Ovary (tissue), 3 donors: ENCODE results near the gene FAM110A.
"Not testable (repeated sequence)": the region's sequence is repeated elsewhere in the genome, so short reads cannot be mapped to it uniquely, and the experiment has no call there.

Experiments used
- EP300 ChIP-seq: sonication (generic); formaldehyde crosslinking; IDR thresholded peaks from one replicate; pipeline ENCODE4 v1.6.1; 2017; ENCODE audit warnings: antibody characterized with exemption
- POLR2A ChIP-seq: fragments of 450-650 bp; IDR thresholded peaks from one replicate; pipeline ENCODE4 v1.6.1; 2017; ENCODE audit warnings: antibody characterized with exemption, mild to moderate bottlenecking, moderate library complexity
- TF ChIP-seq, protein P1 (sequence below), 3 donors: fragments of 450-650 bp in 2 of 3; fragments of 200-600 bp in 1 of 3; IDR thresholded peaks; one replicate each; pipeline versions ENCODE4 v1.5.1 to v1.8.0; 2016 to 2022; ENCODE audit warnings: antibody characterized with exemption in 3 of 3, mild to moderate bottlenecking in 1 of 3
- donor health status: DM: no; HTN: no; CAD: no.

DNA sequence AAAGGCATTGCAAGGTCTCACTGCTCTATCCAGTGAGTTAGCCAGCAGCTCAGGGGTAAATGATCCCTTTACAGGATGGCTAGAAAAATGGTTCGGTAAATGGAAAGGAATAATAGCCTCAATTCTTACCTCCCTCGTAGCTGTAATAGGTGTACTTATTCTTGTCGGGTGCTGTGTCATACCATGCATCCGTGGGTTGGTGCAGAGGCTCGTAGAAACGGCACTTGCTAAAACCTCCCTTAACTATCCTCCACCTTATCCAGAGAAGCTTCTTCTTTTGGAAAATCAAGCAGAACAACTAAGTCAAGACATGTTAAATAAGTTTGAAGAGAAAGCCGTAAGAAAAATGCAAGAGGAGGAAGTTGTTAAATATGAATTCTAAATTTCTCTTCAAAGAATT is 33.5 kb upstream of the FAM110A start:
- TF ChIP-seq, protein P1, sequence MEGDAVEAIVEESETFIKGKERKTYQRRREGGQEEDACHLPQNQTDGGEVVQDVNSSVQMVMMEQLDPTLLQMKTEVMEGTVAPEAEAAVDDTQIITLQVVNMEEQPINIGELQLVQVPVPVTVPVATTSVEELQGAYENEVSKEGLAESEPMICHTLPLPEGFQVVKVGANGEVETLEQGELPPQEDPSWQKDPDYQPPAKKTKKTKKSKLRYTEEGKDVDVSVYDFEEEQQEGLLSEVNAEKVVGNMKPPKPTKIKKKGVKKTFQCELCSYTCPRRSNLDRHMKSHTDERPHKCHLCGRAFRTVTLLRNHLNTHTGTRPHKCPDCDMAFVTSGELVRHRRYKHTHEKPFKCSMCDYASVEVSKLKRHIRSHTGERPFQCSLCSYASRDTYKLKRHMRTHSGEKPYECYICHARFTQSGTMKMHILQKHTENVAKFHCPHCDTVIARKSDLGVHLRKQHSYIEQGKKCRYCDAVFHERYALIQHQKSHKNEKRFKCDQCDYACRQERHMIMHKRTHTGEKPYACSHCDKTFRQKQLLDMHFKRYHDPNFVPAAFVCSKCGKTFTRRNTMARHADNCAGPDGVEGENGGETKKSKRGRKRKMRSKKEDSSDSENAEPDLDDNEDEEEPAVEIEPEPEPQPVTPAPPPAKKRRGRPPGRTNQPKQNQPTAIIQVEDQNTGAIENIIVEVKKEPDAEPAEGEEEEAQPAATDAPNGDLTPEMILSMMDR (IDR thresholded peaks at IDR 0.05) = not testable (repeated sequence)
- TF ChIP-seq POLR2A, EP300: not testable (repeated sequence)
